GM19043 (cell line): ENCODE results near the gene GARIN5B.

Experiments
- ATAC-seq: cut with Tn5 transposase; IDR thresholded peaks from one replicate; pipeline ENCODE4 v1.9.1; 2021; ENCODE audit warnings: low read depth; ENCODE audit not compliant: unreplicated experiment

GARIN5B gene

GRCh38 chr19:55304980-55305379 lies 58.1 kb downstream of the GARIN5B start:
- ATAC-seq = no peak
